GM18873 (cell line): Measurements from ENCODE around the gene MIOX.
"Not testable (repeated sequence)": the region's sequence is repeated elsewhere in the genome, so short reads cannot be mapped to it uniquely, and the experiment has no call there.

Source experiments
- ATAC-seq: cut with Tn5 transposase; IDR thresholded peaks from one replicate; pipeline ENCODE4 v1.9.1; 2021; ENCODE audit warnings: mild to moderate bottlenecking, moderate library complexity, moderate number of reproducible peaks; ENCODE audit not compliant: unreplicated experiment, low FRiP score

MIOX gene

GRCh38 chr22:50527921-50528681, 41.4 kb downstream of the MIOX start:
- ATAC-seq, result no peak

GRCh38 chr22:50528682-50529415, 42.2 kb downstream of the MIOX start:
- no peak for ATAC-seq

GRCh38 chr22:50529416-50529896, 42.8 kb downstream of the MIOX start:
- no peak for ATAC-seq

GRCh38 chr22:50529897-50530579, 43.4 kb downstream of the MIOX start, which contains the start of gene TYMP:
TYMP (minus strand) TSS chr22:50530012; CDS start chr22:50529709, 303 bp downstream.
- no peak for ATAC-seq

DNA sequence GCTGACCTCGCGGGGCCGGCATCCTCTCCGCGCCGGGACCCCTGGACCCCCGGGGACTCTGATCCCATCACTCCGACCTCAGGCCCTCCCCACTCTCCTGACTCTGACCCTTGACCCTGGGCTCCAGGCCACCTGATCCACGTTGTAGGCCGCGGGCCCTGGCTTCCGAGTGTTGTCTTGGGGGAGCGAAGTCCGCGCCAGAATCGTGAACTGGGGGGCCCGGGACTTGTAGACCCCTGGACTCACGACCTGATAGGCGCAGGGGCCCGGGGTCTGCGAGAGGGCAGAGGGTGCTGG, 43.9 kb downstream of the MIOX start:
- no peak for ATAC-seq

- ATAC-seq, result no peak
Observed at GRCh38 chr22:50530877-50531545, 44.4 kb downstream of the MIOX start.

GRCh38 chr22:50531546-50531961, 44.9 kb downstream of the MIOX start:
- ATAC-seq, result no peak

GRCh38 chr22:50531962-50532674, 45.5 kb downstream of the MIOX start:
- no peak for ATAC-seq

DNA sequence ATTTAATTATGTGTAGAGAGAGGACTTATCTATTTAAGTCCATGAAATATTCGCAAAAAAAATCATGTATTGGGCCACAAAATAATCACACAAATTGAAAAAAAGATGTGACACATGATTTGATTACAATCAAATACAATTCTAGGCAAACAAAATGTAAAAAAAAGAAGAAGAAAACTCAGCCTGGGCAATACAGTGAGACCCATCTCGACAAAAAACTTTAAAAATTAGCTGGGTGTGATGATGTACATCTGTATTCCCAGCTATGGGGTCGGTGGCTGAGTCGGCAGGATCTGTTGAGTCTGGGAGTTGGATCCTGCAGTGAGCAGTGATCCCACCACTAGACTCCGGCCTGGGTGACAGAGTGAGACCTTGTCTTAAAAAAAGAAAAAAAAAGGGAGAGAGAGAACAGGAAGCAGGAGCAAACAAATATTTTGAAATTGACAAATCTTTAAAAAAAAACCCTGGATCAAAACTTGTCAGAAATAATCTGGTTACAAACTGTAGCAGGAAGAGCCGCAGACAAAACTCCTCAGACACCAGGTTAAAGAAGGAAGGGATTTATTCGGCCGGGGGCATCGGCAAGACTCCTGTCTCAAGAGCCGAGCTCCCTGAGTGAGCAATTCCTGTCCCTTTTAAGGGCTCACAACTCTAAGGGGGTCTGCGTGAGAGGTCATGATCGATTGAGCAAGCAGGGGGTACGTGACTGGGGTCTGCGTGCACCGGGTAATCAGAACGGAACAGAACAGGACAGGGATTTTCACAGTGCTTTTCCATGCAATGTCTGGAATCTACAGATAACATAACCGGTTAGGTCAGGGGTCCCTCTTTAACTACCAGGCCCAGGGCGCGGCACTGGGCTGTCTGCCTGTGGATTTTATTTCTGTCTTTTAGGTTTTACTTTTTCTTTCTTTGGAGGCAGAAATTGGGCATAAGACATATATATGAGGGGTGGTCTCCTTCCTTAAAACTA, 46.5 kb downstream of the MIOX start:
- ATAC-seq, result no peak

DNA sequence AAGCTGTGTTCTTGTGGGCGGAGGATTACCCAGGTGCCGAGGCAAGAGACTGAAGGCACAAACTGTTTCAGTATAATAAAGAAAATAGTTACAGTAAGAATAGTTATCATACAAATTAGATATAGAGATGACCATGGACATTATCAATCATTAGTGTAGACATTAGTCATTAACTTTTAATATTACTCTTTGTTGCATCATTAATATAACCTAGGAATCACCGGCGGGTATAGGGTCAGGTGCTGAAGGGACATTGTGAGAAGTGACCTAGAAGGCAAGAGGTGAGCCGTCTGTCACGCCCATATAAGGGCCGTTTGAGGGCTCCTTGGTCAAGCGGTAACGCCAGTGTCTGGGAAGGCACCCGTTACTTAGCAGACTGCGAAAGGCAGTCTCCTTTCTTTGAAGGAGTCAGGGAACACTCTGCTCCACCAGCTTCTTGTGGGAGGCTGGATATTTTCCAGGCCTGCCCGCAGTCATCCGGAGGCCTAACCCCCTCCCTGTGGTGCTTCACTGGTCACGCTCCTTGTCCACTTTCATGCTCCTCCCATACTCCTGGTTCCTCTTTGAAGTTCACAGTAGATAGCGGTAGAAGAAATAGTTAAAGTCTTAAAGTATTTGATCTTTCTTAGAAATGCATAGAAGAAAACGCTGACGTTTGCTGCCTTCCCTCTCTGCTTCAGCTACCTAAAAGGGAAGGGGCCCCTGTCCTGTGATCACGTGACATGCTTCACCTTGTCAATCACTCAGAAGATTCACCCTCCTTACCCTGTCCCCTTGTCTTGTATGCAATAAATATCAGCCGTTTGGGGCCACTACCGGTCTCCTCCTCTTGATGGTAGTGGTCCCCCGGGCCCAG, 47.4 kb downstream of the MIOX start:
- not testable (repeated sequence) for ATAC-seq

DNA sequence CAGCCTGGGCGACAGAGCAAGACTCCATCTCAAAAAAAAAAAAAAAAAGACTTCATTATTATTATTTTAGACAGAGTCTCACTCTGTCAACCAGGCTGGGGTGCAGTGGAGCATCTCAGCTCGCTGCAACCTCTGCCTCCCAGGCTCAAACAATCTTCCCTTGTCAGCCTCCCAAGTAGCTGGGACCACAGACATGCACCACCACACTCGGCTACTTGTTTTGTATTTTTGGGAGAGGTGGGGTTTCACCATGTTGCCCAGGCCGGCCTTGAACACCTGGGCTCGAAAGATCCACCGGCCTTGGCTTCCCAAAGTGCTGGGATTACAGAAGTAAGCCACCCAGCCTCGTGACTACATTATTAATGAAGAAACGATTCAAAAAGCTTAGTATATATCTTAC, 48.5 kb downstream of the MIOX start:
- no peak for ATAC-seq

DNA sequence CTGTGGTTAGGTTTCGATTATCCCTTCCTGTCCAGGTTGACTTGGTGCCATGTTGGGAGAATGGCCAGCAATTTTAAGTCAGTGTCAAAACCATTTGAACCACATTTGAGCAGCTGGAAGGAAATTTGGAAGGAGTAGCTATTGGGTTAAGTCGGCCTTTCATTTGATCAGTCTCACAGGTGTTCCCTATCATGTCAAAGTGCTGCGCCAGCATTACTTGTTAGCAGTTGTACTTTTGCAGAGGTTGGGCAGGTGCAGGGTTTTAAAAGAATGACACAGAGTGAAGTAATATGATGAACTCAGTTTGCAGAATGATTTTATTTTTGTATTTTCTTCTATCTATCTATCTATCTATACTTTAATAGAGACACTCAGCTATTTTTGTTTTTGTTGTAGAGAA, 49.6 kb downstream of the MIOX start:
- ATAC-seq, result no peak

GRCh38 chr22:50537765-50538164, 51.1 kb downstream of the MIOX start:
- ATAC-seq, result no peak
